Kidney (tissue), 14 donors: Measurements from ENCODE around the gene ADCY6. TPM values are rescaled to one million over a fixed set of nuclear protein-coding genes. Genes with fewer than 3 reads are reported as not detected.
"Not testable (repeated sequence)": the region's sequence is repeated elsewhere in the genome, so short reads cannot be mapped to it uniquely, and the experiment has no call there.

Experiments used
- DNase-seq, 5 donors: peaks; one replicate each; pipeline ENCODE4 v3.0.0-alpha.2; 2013 to 2020
- FAIRE-seq: peaks from 2 replicates; lab custom pipeline; 2012; peaks lifted over from hg19 to GRCh38; lab: Jason Lieb, UNC
- H3K27ac ChIP-seq, 2 donors: one replicate each; pipeline ENCODE4 v1.7.0; 2013; ENCODE audit warnings: low read depth in 2 of 2, low read length in 2 of 2, inconsistent platforms in 1 of 2
- H3K27me3 ChIP-seq: one replicate; pipeline ENCODE4 v1.7.1; 2013; ENCODE audit warnings: low read length, inconsistent platforms; ENCODE audit not compliant: control insufficient read depth, insufficient read depth
- H3K36me3 ChIP-seq, 3 donors: one replicate each; pipeline versions ENCODE4 v1.7.0 to v1.7.1; 2013; ENCODE audit warnings: low read length in 3 of 3, control low read depth in 1 of 3, inconsistent platforms in 1 of 3; ENCODE audit not compliant: insufficient read depth in 3 of 3, control insufficient read depth in 2 of 3
- H3K4me1 ChIP-seq, 3 donors: one replicate each; pipeline versions ENCODE4 v1.7.0 to v1.7.1; 2013; ENCODE audit warnings: low read length in 3 of 3, inconsistent platforms in 1 of 3, low read depth in 1 of 3; ENCODE audit not compliant: control insufficient read depth in 2 of 3, insufficient read depth in 2 of 3
- H3K4me3 ChIP-seq, 3 donors: one replicate each; pipeline versions ENCODE4 v1.7.0 to v1.8.1; 2013; ENCODE audit warnings: low read length in 3 of 3, control low read depth in 1 of 3, inconsistent platforms in 1 of 3
- H3K9ac ChIP-seq, 3 donors: one replicate each; pipeline versions ENCODE4 v1.7.0 to v1.7.1; 2013; ENCODE audit warnings: low read length in 3 of 3, control low read depth in 1 of 3, inconsistent platforms in 1 of 3
- H3K9me3 ChIP-seq, 3 donors: one replicate each; pipeline versions ENCODE4 v1.7.0 to v1.7.1; 2013; ENCODE audit warnings: low read length in 3 of 3, control low read depth in 1 of 3, inconsistent platforms in 1 of 3; ENCODE audit not compliant: control insufficient read depth in 2 of 3, insufficient read depth in 1 of 3
- CTCF ChIP-seq: IDR thresholded peaks from 3 replicates; pipeline ENCODE4 v1.5.1; 2012; ENCODE audit warnings: mild to moderate bottlenecking, moderate library complexity, borderline replicate concordance; ENCODE audit not compliant: insufficient read depth; ENCODE audit errors: extremely low read depth
- intact Hi-C: fragments of 100-400 bp; cut with DNase I; formaldehyde crosslinking; loops from one replicate; pipeline ENCODE4 v1.11.1; 2022
- polyA plus RNA-seq: library from polyadenylated mRNA; stranded (reverse); fragments of 350-450 nt; fragmentation: Illumina TruSeq; extraction: RNeasy Lipid Tissue Mini Kit (QIAGEN cat#74804); gene quantifications from one replicate; pipeline ENCODE4 v1.2.3, GENCODE V29; 2014; ENCODE audit warnings: low read depth, low replicate concordance; ENCODE audit not compliant: insufficient read depth
- total RNA-seq: library from RNA; stranded (reverse); fragmentation: NEBNext Ultra II Directional; extraction: Animal tissue kit (Norgen Biotek cat#: 25700); gene quantifications from one replicate; pipeline ENCODE4 v1.2.1, GENCODE V29; 2021
- donor health status: control.
- donor health status: control.
- donor health status: control.
- donor health status: control.
- donor health status: control.
- donor health status: DM: yes; HTN: yes; CAD: no.
- donor health status: Normal renal cell carcinoma (clear cell type).

Gene ADCY6
- total and polyA plus RNA-seq, 2 donors from 2014 or later, result 27.3 to 66.9 TPM

- no peaks in the 10 kb centered on the region for H3K9me3 ChIP-seq
- H3K27me3 ChIP-seq, result no peaks in the 10 kb centered on the region
- intact Hi-C loops, result no loop called here
- H3K4me1 ChIP-seq, result no peaks in the 10 kb centered on the region
- H3K4me3 ChIP-seq, result no peak overlapping the region
- H3K27ac ChIP-seq, result no peak overlapping the region
- H3K36me3 ChIP-seq, result no peaks in the 10 kb centered on the region
- no peak for TF ChIP-seq CTCF
- no peak for FAIRE-seq
- DNase-seq, result no peak
- no peak overlapping the region for H3K9ac ChIP-seq
These were observed 52.4 kb downstream of the ADCY6 start for GRCh38 chr12:48736456-48736855.

- H3K9ac ChIP-seq, result no peak overlapping the region
- no peaks in the 10 kb centered on the region for H3K9me3 ChIP-seq
- DNase-seq, result no peak
- no peaks in the 10 kb centered on the region for H3K4me1 ChIP-seq
- H3K27me3 ChIP-seq, result no peaks in the 10 kb centered on the region
- no peak overlapping the region for H3K4me3 ChIP-seq
- no peak for FAIRE-seq
- intact Hi-C loops, result no loop called here
- H3K36me3 ChIP-seq, result no peaks in the 10 kb centered on the region
- no peak for TF ChIP-seq CTCF
- H3K27ac ChIP-seq, result no peak overlapping the region
These were observed 60.1 kb downstream of the ADCY6 start for GRCh38 chr12:48728807-48729206.

GRCh38 chr12:48720737-48721136 is 68.2 kb downstream of the ADCY6 start:
- H3K27me3 ChIP-seq, FAIRE-seq, DNase-seq, intact Hi-C loops, H3K9me3 ChIP-seq, H3K4me3 ChIP-seq, H3K27ac ChIP-seq, H3K4me1 ChIP-seq, H3K9ac ChIP-seq, H3K36me3 ChIP-seq: not testable (repeated sequence)

- not testable (repeated sequence) for FAIRE-seq
These were observed 68.7 kb downstream of the ADCY6 start for GRCh38 chr12:48720171-48720570.

GRCh38 chr12:48719002-48719401 is 69.9 kb downstream of the ADCY6 start:
- DNase-seq, H3K9me3 ChIP-seq, H3K27ac ChIP-seq, H3K4me3 ChIP-seq, FAIRE-seq, H3K27me3 ChIP-seq, intact Hi-C loops, H3K4me1 ChIP-seq, H3K9ac ChIP-seq, H3K36me3 ChIP-seq: not testable (repeated sequence)

More at GRCh38 chr12:48720171-48720570, 68.7 kb downstream of the ADCY6 start:
- DNase-seq, H3K9ac ChIP-seq, H3K27ac ChIP-seq, H3K27me3 ChIP-seq, H3K36me3 ChIP-seq, H3K9me3 ChIP-seq, intact Hi-C loops, H3K4me3 ChIP-seq, H3K4me1 ChIP-seq: not testable (repeated sequence)
